GM13977 (cell line): ENCODE measurements around the gene CLC.

Experiments
- DNase-seq: peaks from one replicate; pipeline ENCODE4 v3.0.0; 2012; ENCODE audit warnings: low spot score
- in situ Hi-C: fragments of 300-500 bp; cut with MboI; formaldehyde crosslinking; loops from one replicate; pipeline ENCODE4 v1.12.0; 2022; ENCODE audit warnings: low sequenced_read_pairs, low pct_unique_long_range_greater_than_20kb, mixed read lengths, inconsistent platforms; ENCODE audit not compliant: unreplicated experiment
- TF ChIP-seq, protein P1 (sequence below): IDR thresholded peaks from 2 replicates; pipeline ENCODE4 v1.5.1; 2012; ENCODE audit warnings: mild to moderate bottlenecking, control low read depth; ENCODE audit not compliant: insufficient read depth; ENCODE audit errors: extremely low read depth, missing control alignments

CLC gene

GRCh38 chr19:39759457-39760184 lies 21.8 kb upstream of the CLC start:
- in situ Hi-C loops, result no loop called here
- DNase-seq, result no peak
- TF ChIP-seq, protein P1, sequence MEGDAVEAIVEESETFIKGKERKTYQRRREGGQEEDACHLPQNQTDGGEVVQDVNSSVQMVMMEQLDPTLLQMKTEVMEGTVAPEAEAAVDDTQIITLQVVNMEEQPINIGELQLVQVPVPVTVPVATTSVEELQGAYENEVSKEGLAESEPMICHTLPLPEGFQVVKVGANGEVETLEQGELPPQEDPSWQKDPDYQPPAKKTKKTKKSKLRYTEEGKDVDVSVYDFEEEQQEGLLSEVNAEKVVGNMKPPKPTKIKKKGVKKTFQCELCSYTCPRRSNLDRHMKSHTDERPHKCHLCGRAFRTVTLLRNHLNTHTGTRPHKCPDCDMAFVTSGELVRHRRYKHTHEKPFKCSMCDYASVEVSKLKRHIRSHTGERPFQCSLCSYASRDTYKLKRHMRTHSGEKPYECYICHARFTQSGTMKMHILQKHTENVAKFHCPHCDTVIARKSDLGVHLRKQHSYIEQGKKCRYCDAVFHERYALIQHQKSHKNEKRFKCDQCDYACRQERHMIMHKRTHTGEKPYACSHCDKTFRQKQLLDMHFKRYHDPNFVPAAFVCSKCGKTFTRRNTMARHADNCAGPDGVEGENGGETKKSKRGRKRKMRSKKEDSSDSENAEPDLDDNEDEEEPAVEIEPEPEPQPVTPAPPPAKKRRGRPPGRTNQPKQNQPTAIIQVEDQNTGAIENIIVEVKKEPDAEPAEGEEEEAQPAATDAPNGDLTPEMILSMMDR, result no peak

- TF ChIP-seq, protein P1, result no peak
Observed at GRCh38 chr19:39754971-39755370, 17.1 kb upstream of the CLC start.

DNA sequence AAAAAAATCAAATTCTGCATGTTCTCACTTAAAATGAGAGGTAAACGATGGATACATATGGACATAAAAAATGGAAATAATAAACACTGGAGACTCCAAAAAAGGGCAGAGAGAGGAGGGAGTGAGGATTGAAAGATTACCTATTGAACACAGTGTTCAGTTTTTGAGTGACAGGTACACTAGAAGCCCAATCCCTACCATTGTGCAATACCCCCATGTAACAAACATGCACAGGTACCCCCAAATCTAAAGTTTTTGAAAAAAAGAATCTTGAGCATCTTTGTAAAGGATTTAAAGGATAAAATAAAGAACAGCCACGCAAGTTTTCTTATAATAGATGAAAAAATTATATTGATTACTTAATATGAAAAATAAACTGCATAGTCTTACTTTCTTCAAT lies 16.7 kb upstream of the CLC start:
- DNase-seq, result no peak
- in situ Hi-C loops, result no loop called here
- TF ChIP-seq, protein P1, result no peak

More at GRCh38 chr19:39754971-39755370, 17.1 kb upstream of the CLC start:
- in situ Hi-C loops, result no loop called here
- DNase-seq, result no peak

GRCh38 chr19:39752795-39753194 lies 15.0 kb upstream of the CLC start:
- in situ Hi-C loops, result no loop called here
- no peak for DNase-seq
- TF ChIP-seq, protein P1, result no peak

DNA sequence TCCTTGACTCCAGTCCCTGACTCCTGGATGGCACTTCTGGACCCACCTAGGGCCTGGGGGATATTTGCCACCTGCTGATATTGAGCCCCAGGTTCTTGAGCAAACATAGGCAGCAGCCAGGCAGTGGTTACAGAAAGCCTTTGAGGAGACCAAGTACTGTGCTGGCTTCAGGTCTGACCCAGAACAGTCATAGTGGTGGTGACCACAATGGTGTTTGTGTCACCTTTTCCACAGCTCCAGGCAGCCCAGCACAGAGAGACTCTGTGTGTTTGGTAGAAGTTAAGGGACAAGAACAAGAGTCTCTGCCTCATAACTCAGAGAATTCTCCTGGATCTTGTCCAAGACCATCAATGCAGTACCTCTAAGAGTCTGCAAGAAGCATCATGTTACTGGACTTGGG lies 14.6 kb upstream of the CLC start:
- in situ Hi-C loops, result no loop called here
- no peak for DNase-seq
- TF ChIP-seq, protein P1, result no peak

- DNase-seq, result no peak
- in situ Hi-C loops, result no loop called here
- TF ChIP-seq, protein P1, result no peak
Observed at GRCh38 chr19:39749981-39750380, 12.2 kb upstream of the CLC start.
